ENCODE results near the gene RGS6. TPM values are rescaled to one million over a fixed set of nuclear protein-coding genes. Genes with fewer than 3 reads are reported as not detected.

RGS6 gene
- total and polyA plus RNA-seq, 2 experiments from 2014 or later, result not detected

GRCh38 chr14:72155379-72155993 is 223.3 kb downstream of the RGS6 start:
- WGBS, 2 experiments (ENCODE audit: low coverage in 1 of 2, low lambda C conversion rate in 2 of 2, missing lambda C conversion rate in 2 of 2), result 13 to 17% methylated on average over 3 of the region's 3 CpGs
- no peaks in the 10 kb centered on the region for H3K9me2 ChIP-seq (ENCODE audit: insufficient read depth)
- H3K9me3 ChIP-seq (ENCODE audit: low read depth), result no peaks in the 10 kb centered on the region
- no peak for TF ChIP-seq EZH2 (IDR thresholded peaks at IDR 0.05; ENCODE audit: insufficient read depth, poor library complexity, severe bottlenecking)
- TF ChIP-seq EZH2phosphoT487 (IDR thresholded peaks at IDR 0.05; ENCODE audit: insufficient read depth, low read depth), result no peak
- H3K36me3 ChIP-seq (ENCODE audit: low read depth), result no peaks in the 10 kb centered on the region
- no peak overlapping the region for H3K27ac ChIP-seq
- no peaks in the 10 kb centered on the region for H4K20me1 ChIP-seq (ENCODE audit: insufficient read depth)
- H3K27me3 ChIP-seq (replicated peaks; ENCODE audit: insufficient read depth), result no peaks in the 10 kb centered on the region
- H3K4me3 ChIP-seq, result no peak overlapping the region
- H3K4me1 ChIP-seq (ENCODE audit: insufficient read depth), result no peaks in the 10 kb centered on the region
- H3K9ac ChIP-seq, result no peak overlapping the region
- no peaks in the 10 kb centered on the region for H3K79me2 ChIP-seq (ENCODE audit: insufficient read depth)
- H2AFZ ChIP-seq, result no peak overlapping the region
- no peak for DNase-seq
- in situ Hi-C loops (cut with MboI), result no loop called here
- no peak overlapping the region for H3K4me2 ChIP-seq (ENCODE audit: unreplicated experiment)
- H3F3A ChIP-seq (ENCODE audit: insufficient read depth), result no peaks in the 10 kb centered on the region

GRCh38 chr14:72164420-72165228 is 232.4 kb downstream of the RGS6 start:
- Histone ChIP-seq H3F3A (ENCODE audit: insufficient read depth) (no peaks in the 10 kb centered on the region), H3K36me3 (ENCODE audit: low read depth) (no peaks in the 10 kb centered on the region), H3K9ac (no peak overlapping the region), H3K4me1 (ENCODE audit: insufficient read depth) (no peaks in the 10 kb centered on the region), H3K79me2 (ENCODE audit: insufficient read depth) (no peaks in the 10 kb centered on the region), H3K27ac (no peak overlapping the region), H4K20me1 (ENCODE audit: insufficient read depth) (no peaks in the 10 kb centered on the region), H3K9me2 (ENCODE audit: insufficient read depth) (no peaks in the 10 kb centered on the region), H2AFZ (no peak overlapping the region), H3K4me3 (no peak overlapping the region), H3K9me3 (ENCODE audit: low read depth) (no peaks in the 10 kb centered on the region), H3K4me2 (ENCODE audit: unreplicated experiment) (no peak overlapping the region), H3K27me3 (replicated peaks; ENCODE audit: insufficient read depth) (no peaks in the 10 kb centered on the region)
- in situ Hi-C loops (cut with MboI), result no loop called here
- no peak for DNase-seq
- TF ChIP-seq EZH2 (IDR thresholded peaks at IDR 0.05; ENCODE audit: insufficient read depth, poor library complexity, severe bottlenecking) (no peak), EZH2phosphoT487 (IDR thresholded peaks at IDR 0.05; ENCODE audit: insufficient read depth, low read depth) (no peak)
- 28% methylated on average over 9 of the region's 9 CpGs for WGBS, 2 experiments (ENCODE audit: low coverage in 1 of 2, low lambda C conversion rate in 2 of 2, missing lambda C conversion rate in 2 of 2)

GRCh38 chr14:72165229-72165698 is 233.0 kb downstream of the RGS6 start:
- H3K4me3 ChIP-seq, result no peak overlapping the region
- no peaks in the 10 kb centered on the region for H3K9me3 ChIP-seq (ENCODE audit: low read depth)
- H3K27ac ChIP-seq, result no peak overlapping the region
- TF ChIP-seq EZH2 (IDR thresholded peaks at IDR 0.05; ENCODE audit: insufficient read depth, poor library complexity, severe bottlenecking) (no peak), EZH2phosphoT487 (IDR thresholded peaks at IDR 0.05; ENCODE audit: insufficient read depth, low read depth) (no peak)
- H3F3A ChIP-seq (ENCODE audit: insufficient read depth), result no peaks in the 10 kb centered on the region
- no peak overlapping the region for H3K4me2 ChIP-seq (ENCODE audit: unreplicated experiment)
- in situ Hi-C loops (cut with MboI), result no loop called here
- no peak overlapping the region for H3K9ac ChIP-seq
- no peaks in the 10 kb centered on the region for H3K4me1 ChIP-seq (ENCODE audit: insufficient read depth)
- no peaks in the 10 kb centered on the region for H3K9me2 ChIP-seq (ENCODE audit: insufficient read depth)
- DNase-seq, result no peak
- 13 to 15% methylated on average over 8 of the region's 8 CpGs for WGBS, 2 experiments (ENCODE audit: low coverage in 1 of 2, low lambda C conversion rate in 2 of 2, missing lambda C conversion rate in 2 of 2)
- no peak overlapping the region for H2AFZ ChIP-seq
- no peaks in the 10 kb centered on the region for H3K79me2 ChIP-seq (ENCODE audit: insufficient read depth)
- H3K27me3 ChIP-seq (replicated peaks; ENCODE audit: insufficient read depth), result no peaks in the 10 kb centered on the region
- H3K36me3 ChIP-seq (ENCODE audit: low read depth), result no peaks in the 10 kb centered on the region
- no peaks in the 10 kb centered on the region for H4K20me1 ChIP-seq (ENCODE audit: insufficient read depth)

GRCh38 chr14:72169521-72169920 is 237.3 kb downstream of the RGS6 start:
- no peak overlapping the region for H2AFZ ChIP-seq
- no peaks in the 10 kb centered on the region for H3K36me3 ChIP-seq (ENCODE audit: low read depth)
- H3K9me3 ChIP-seq (ENCODE audit: low read depth), result no peaks in the 10 kb centered on the region
- H3K4me2 ChIP-seq (ENCODE audit: unreplicated experiment), result no peak overlapping the region
- no peaks in the 10 kb centered on the region for H3K9me2 ChIP-seq (ENCODE audit: insufficient read depth)
- no peak for DNase-seq
- no peaks in the 10 kb centered on the region for H3K4me1 ChIP-seq (ENCODE audit: insufficient read depth)
- H4K20me1 ChIP-seq (ENCODE audit: insufficient read depth), result no peaks in the 10 kb centered on the region
- in situ Hi-C loops (cut with MboI), result no loop called here
- H3K79me2 ChIP-seq (ENCODE audit: insufficient read depth), result no peaks in the 10 kb centered on the region
- TF ChIP-seq EZH2phosphoT487 (IDR thresholded peaks at IDR 0.05; ENCODE audit: insufficient read depth, low read depth) (no peak), EZH2 (IDR thresholded peaks at IDR 0.05; ENCODE audit: insufficient read depth, poor library complexity, severe bottlenecking) (no peak)
- no peak overlapping the region for H3K4me3 ChIP-seq
- 11 to 12% methylated on average over 3 of the region's 3 CpGs for WGBS, 2 experiments (ENCODE audit: low coverage in 1 of 2, low lambda C conversion rate in 2 of 2, missing lambda C conversion rate in 2 of 2)
- no peak overlapping the region for H3K27ac ChIP-seq
- H3F3A ChIP-seq (ENCODE audit: insufficient read depth), result no peaks in the 10 kb centered on the region
- H3K27me3 ChIP-seq (replicated peaks; ENCODE audit: insufficient read depth), result no peaks in the 10 kb centered on the region
- no peak overlapping the region for H3K9ac ChIP-seq
